ENCODE measurements around the gene ATP8B1.

ATP8B1 gene

DNA sequence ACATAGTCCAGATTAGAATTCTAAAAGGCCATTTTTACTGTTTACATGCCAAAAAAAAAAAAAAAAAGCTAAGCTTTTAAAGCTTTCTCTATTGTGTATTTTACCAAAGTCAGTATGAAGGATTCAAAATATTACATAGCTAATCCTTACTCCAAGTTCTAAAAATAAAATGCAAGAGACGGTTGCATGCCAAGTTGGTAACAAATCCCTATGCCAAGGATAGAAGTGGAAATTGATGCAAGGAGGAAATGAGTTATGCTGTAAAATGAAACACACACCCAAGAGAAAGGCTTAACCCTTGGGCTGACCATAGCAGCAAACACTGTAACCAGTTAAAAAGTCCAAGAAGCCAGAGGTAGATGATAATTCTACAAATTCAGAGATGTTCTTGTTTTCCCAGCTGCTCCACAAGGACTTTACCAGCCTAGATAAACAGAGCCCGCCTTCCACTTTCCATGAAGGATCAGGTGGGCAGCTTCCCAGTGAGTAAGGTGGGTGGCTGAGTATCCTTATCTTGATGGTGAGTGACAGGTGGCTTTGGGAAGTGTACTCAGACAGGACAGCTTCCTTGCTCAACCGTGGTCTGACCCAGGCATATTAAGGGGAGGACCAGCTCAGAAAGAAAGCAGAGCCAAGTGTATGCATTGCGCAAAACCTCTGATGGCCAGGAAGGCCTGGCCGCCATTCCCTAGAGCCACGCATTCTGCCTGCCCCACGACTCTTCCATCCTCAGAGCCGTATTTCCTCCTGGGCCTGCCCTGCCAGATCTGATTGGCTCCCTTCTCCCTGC, 34.4 kb downstream of the ATP8B1 start:
- no peak overlapping the region for H3K9ac ChIP-seq (ENCODE audit: low read length)
- no peaks in the 10 kb centered on the region for H3K79me2 ChIP-seq (ENCODE audit: control insufficient read depth, insufficient read depth, low read length)
- no peak for DNase-seq
- H3K27ac ChIP-seq (ENCODE audit: low read depth, low read length), result no peak overlapping the region
- H3K4me3 ChIP-seq (ENCODE audit: low read length), result no peak overlapping the region
- H3K4me2 ChIP-seq (ENCODE audit: low read length), result no peak overlapping the region
- no peak overlapping the region for H3K23ac ChIP-seq (ENCODE audit: low read length)
- H4K5ac ChIP-seq (ENCODE audit: low read length), result no peak overlapping the region
- H2BK15ac ChIP-seq (replicated peaks; ENCODE audit: low read depth), result no peak overlapping the region
- no peaks in the 10 kb centered on the region for H3K27me3 ChIP-seq (ENCODE audit: insufficient read depth, low read length, poor library complexity)
- no peaks in the 10 kb centered on the region for H3K36me3 ChIP-seq (ENCODE audit: control insufficient read depth, insufficient read depth, low read length)
- H3K56ac ChIP-seq (ENCODE audit: low read length), result no peak overlapping the region
- H3K79me1 ChIP-seq (ENCODE audit: low read length), result no peaks in the 10 kb centered on the region
- H2BK120ac ChIP-seq (ENCODE audit: low read depth, low read length), result no peak overlapping the region
- no CpG with 5 or more reads among the region's 8 CpGs for WGBS (ENCODE audit: extremely low coverage, insufficient coverage, low lambda C conversion rate)
- H2AK5ac ChIP-seq (ENCODE audit: low read length), result no peak overlapping the region
- H2BK5ac ChIP-seq (ENCODE audit: low read length), result no peak overlapping the region
- no peak overlapping the region for H4K8ac ChIP-seq (ENCODE audit: low read depth, low read length)
- H3K18ac ChIP-seq (ENCODE audit: low read length), result no peak overlapping the region
- H3K4ac ChIP-seq (ENCODE audit: low read depth, low read length), result no peak overlapping the region
- peaks cover 4% of the 10 kb centered on the region for H3K4me1 ChIP-seq (ENCODE audit: control insufficient read depth, low read depth, low read length)

GRCh38 chr18:57767259-57768050, 35.7 kb downstream of the ATP8B1 start:
- H3K27ac ChIP-seq (ENCODE audit: low read depth, low read length), result no peak overlapping the region
- H3K4ac ChIP-seq (ENCODE audit: low read depth, low read length), result no peak overlapping the region
- no peak for DNase-seq
- no peak overlapping the region for H4K8ac ChIP-seq (ENCODE audit: low read depth, low read length)
- no CpG with 5 or more reads among the region's 12 CpGs for WGBS (ENCODE audit: extremely low coverage, insufficient coverage, low lambda C conversion rate)
- H4K5ac ChIP-seq (ENCODE audit: low read length), result no peak overlapping the region
- H2BK5ac ChIP-seq (ENCODE audit: low read length), result no peak overlapping the region
- H3K4me3 ChIP-seq (ENCODE audit: low read length), result no peak overlapping the region
- H3K79me2 ChIP-seq (ENCODE audit: control insufficient read depth, insufficient read depth, low read length), result no peaks in the 10 kb centered on the region
- H2BK15ac ChIP-seq (replicated peaks; ENCODE audit: low read depth), result no peak overlapping the region
- H2BK120ac ChIP-seq (ENCODE audit: low read depth, low read length), result no peak overlapping the region
- no peaks in the 10 kb centered on the region for H3K36me3 ChIP-seq (ENCODE audit: control insufficient read depth, insufficient read depth, low read length)
- no peaks in the 10 kb centered on the region for H3K79me1 ChIP-seq (ENCODE audit: low read length)
- H3K18ac ChIP-seq (ENCODE audit: low read length), result no peak overlapping the region
- H2AK5ac ChIP-seq (ENCODE audit: low read length), result no peak overlapping the region
- H3K56ac ChIP-seq (ENCODE audit: low read length), result no peak overlapping the region
- H3K23ac ChIP-seq (ENCODE audit: low read length), result no peak overlapping the region
- no peak overlapping the region for H3K4me2 ChIP-seq (ENCODE audit: low read length)
- H3K27me3 ChIP-seq (ENCODE audit: insufficient read depth, low read length, poor library complexity), result no peaks in the 10 kb centered on the region
- H3K9ac ChIP-seq (ENCODE audit: low read length), result no peak overlapping the region
- H3K4me1 ChIP-seq (ENCODE audit: control insufficient read depth, low read depth, low read length), result peaks cover 4% of the 10 kb centered on the region

- no peak overlapping the region for H3K56ac ChIP-seq (ENCODE audit: low read length)
- H2BK5ac ChIP-seq (ENCODE audit: low read length), result no peak overlapping the region
- no peak overlapping the region for H3K18ac ChIP-seq (ENCODE audit: low read length)
- H3K79me2 ChIP-seq (ENCODE audit: control insufficient read depth, insufficient read depth, low read length), result no peaks in the 10 kb centered on the region
- no peaks in the 10 kb centered on the region for H3K36me3 ChIP-seq (ENCODE audit: control insufficient read depth, insufficient read depth, low read length)
- no peak overlapping the region for H4K8ac ChIP-seq (ENCODE audit: low read depth, low read length)
- no peak overlapping the region for H2AK5ac ChIP-seq (ENCODE audit: low read length)
- no peak overlapping the region for H3K9ac ChIP-seq (ENCODE audit: low read length)
- H3K4me1 ChIP-seq (ENCODE audit: control insufficient read depth, low read depth, low read length), result no peaks in the 10 kb centered on the region
- no peak for DNase-seq
- H2BK15ac ChIP-seq (replicated peaks; ENCODE audit: low read depth), result no peak overlapping the region
- no peak overlapping the region for H4K5ac ChIP-seq (ENCODE audit: low read length)
- no peaks in the 10 kb centered on the region for H3K79me1 ChIP-seq (ENCODE audit: low read length)
- H3K4me2 ChIP-seq (ENCODE audit: low read length), result no peak overlapping the region
- no CpG with 5 or more reads among the region's 2 CpGs for WGBS (ENCODE audit: extremely low coverage, insufficient coverage, low lambda C conversion rate)
- no peak overlapping the region for H3K4ac ChIP-seq (ENCODE audit: low read depth, low read length)
- H3K23ac ChIP-seq (ENCODE audit: low read length), result no peak overlapping the region
- no peaks in the 10 kb centered on the region for H3K27me3 ChIP-seq (ENCODE audit: insufficient read depth, low read length, poor library complexity)
- H3K4me3 ChIP-seq (ENCODE audit: low read length), result no peak overlapping the region
- no peak overlapping the region for H3K27ac ChIP-seq (ENCODE audit: low read depth, low read length)
- H2BK120ac ChIP-seq (ENCODE audit: low read depth, low read length), result no peak overlapping the region
Observed at GRCh38 chr18:57764995-57765394, 38.1 kb downstream of the ATP8B1 start.

- no peak overlapping the region for H3K4me2 ChIP-seq (ENCODE audit: low read length)
- no peaks in the 10 kb centered on the region for H3K27me3 ChIP-seq (ENCODE audit: insufficient read depth, low read length, poor library complexity)
- no peak overlapping the region for H2AK5ac ChIP-seq (ENCODE audit: low read length)
- H3K27ac ChIP-seq (ENCODE audit: low read depth, low read length), result no peak overlapping the region
- no peaks in the 10 kb centered on the region for H3K36me3 ChIP-seq (ENCODE audit: control insufficient read depth, insufficient read depth, low read length)
- H3K18ac ChIP-seq (ENCODE audit: low read length), result no peak overlapping the region
- H4K5ac ChIP-seq (ENCODE audit: low read length), result no peak overlapping the region
- H3K79me1 ChIP-seq (ENCODE audit: low read length), result no peaks in the 10 kb centered on the region
- no peak overlapping the region for H3K56ac ChIP-seq (ENCODE audit: low read length)
- DNase-seq, result no peak
- H3K4me3 ChIP-seq (ENCODE audit: low read length), result no peak overlapping the region
- no peak overlapping the region for H2BK5ac ChIP-seq (ENCODE audit: low read length)
- H3K23ac ChIP-seq (ENCODE audit: low read length), result no peak overlapping the region
- WGBS (ENCODE audit: extremely low coverage, insufficient coverage, low lambda C conversion rate), result no CpG with 5 or more reads among the region's 8 CpGs
- H3K4me1 ChIP-seq (ENCODE audit: control insufficient read depth, low read depth, low read length), result no peaks in the 10 kb centered on the region
- H3K9ac ChIP-seq (ENCODE audit: low read length), result no peak overlapping the region
- H3K4ac ChIP-seq (ENCODE audit: low read depth, low read length), result no peak overlapping the region
- H3K79me2 ChIP-seq (ENCODE audit: control insufficient read depth, insufficient read depth, low read length), result no peaks in the 10 kb centered on the region
- H4K8ac ChIP-seq (ENCODE audit: low read depth, low read length), result no peak overlapping the region
- H2BK15ac ChIP-seq (replicated peaks; ENCODE audit: low read depth), result no peak overlapping the region
- no peak overlapping the region for H2BK120ac ChIP-seq (ENCODE audit: low read depth, low read length)
Observed at GRCh38 chr18:57764087-57764486, 39.0 kb downstream of the ATP8B1 start.

DNA sequence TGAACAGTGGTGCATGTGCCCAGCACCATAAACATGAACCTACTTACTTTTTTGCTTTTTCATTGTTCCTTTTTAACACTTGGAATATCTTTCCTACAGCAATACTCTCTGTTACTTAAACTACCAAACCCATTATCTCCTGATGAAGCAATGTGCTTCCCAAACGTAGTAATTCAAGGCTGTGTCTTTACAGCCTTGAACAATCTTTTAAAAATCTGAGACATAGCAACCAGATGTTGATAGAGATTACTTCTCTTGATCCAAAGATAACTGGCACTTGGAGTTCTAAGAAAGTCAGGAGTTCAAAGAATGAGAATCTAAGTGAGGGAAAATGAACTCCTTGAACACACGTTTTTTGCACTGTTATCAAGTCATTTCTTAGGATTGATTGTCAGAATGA, 40.4 kb downstream of the ATP8B1 start:
- Histone ChIP-seq H3K56ac (ENCODE audit: low read length) (no peak overlapping the region), H3K36me3 (ENCODE audit: control insufficient read depth, insufficient read depth, low read length) (no peaks in the 10 kb centered on the region), H2BK15ac (replicated peaks; ENCODE audit: low read depth) (no peak overlapping the region), H4K8ac (ENCODE audit: low read depth, low read length) (no peak overlapping the region), H2BK5ac (ENCODE audit: low read length) (no peak overlapping the region), H3K18ac (ENCODE audit: low read length) (no peak overlapping the region), H2BK120ac (ENCODE audit: low read depth, low read length) (no peak overlapping the region), H3K79me2 (ENCODE audit: control insufficient read depth, insufficient read depth, low read length) (no peaks in the 10 kb centered on the region), H3K9ac (ENCODE audit: low read length) (no peak overlapping the region), H3K27ac (ENCODE audit: low read depth, low read length) (no peak overlapping the region), H3K4me3 (ENCODE audit: low read length) (no peak overlapping the region), H3K4me2 (ENCODE audit: low read length) (no peak overlapping the region), H2AK5ac (ENCODE audit: low read length) (no peak overlapping the region), H3K4me1 (ENCODE audit: control insufficient read depth, low read depth, low read length) (no peaks in the 10 kb centered on the region), H3K79me1 (ENCODE audit: low read length) (no peaks in the 10 kb centered on the region), H3K23ac (ENCODE audit: low read length) (no peak overlapping the region), H3K27me3 (ENCODE audit: insufficient read depth, low read length, poor library complexity) (no peaks in the 10 kb centered on the region), H4K5ac (ENCODE audit: low read length) (no peak overlapping the region), H3K4ac (ENCODE audit: low read depth, low read length) (no peak overlapping the region)
- DNase-seq, result no peak
- whole genome bisulfite sequencing (ENCODE audit: extremely low coverage, insufficient coverage, low lambda C conversion rate), result no CpG with 5 or more reads among the region's 2 CpGs
